Measurements from ENCODE around the gene PARP4. TPM values are rescaled to one million over a fixed set of nuclear protein-coding genes. Genes with fewer than 3 reads are reported as not detected.
"Not testable (repeated sequence)": the region's sequence is repeated elsewhere in the genome, so short reads cannot be mapped to it uniquely, and the experiment has no call there.

The PARP4 gene
- total and polyA plus RNA-seq, 2 donors: 24.7 to 29.0 TPM

DNA sequence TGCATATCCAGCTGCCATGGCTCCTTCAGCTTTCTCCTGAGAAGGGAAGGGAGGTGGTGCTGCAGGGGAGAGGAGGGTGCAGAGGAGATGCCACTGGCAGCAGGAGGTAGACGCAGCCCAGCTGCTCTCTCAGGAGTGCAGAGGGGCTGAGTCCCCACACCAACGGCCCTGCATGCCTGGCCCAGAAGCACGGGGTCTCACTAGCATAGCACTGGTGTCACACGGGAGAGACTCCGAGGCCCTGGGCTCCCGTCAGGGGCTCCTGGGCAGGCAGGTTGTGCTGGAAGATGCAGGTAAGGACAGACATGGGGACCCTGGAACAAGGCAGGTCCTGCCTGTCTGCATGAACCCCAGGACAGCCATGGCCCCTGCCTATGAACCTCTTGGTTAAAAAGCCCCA, 123.1 kb downstream of the PARP4 start:
- no peaks in the 10 kb centered on the region for H3K27me3 ChIP-seq (ENCODE audit: control insufficient read depth in 2 of 2, insufficient read depth in 1 of 2, low read length in 1 of 2)
- no peaks in the 10 kb centered on the region for H3K4me1 ChIP-seq (ENCODE audit: control insufficient read depth in 2 of 2, insufficient read depth in 2 of 2, low read length in 2 of 2)
- DNase-seq (ENCODE audit: low read depth in 6 of 9, low spot score in 9 of 9): no peak
- no peaks in the 10 kb centered on the region for H3K9me3 ChIP-seq (ENCODE audit: control insufficient read depth in 2 of 2, insufficient read depth in 1 of 2, low read length in 1 of 2)
- H3K4me3 ChIP-seq (ENCODE audit: low read length in 2 of 2): no peak overlapping the region
- WGBS: 92% methylated on average over 6 of the region's 6 CpGs
- no peaks in the 10 kb centered on the region for H3K36me3 ChIP-seq (ENCODE audit: control insufficient read depth in 2 of 2, insufficient read depth in 2 of 2, low read length in 1 of 2)
- H3K27ac ChIP-seq (ENCODE audit: low read depth in 1 of 2, low read length in 1 of 2): no peak overlapping the region

DNA sequence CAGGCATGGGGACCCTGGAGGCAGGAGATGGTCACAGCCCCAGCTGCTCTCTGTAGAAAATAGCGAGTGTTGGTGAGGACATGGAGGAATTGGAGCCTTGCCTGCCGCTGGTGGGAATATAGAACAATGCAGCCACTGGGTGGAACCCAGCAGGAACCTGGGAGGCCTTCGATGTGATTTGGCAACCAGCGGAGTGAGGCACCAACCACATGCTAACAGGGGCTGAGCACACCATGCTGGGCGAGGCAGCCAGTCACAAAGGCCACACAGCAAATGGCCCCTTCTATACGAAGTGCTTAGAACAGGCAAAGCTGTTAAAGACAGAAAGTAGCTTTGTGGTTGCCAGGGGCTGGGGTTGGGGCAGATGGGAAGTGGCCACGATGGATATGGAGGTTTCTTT, 123.8 kb downstream of the PARP4 start:
- H3K9me3 ChIP-seq (ENCODE audit: control insufficient read depth in 2 of 2, insufficient read depth in 1 of 2, low read length in 1 of 2); H3K27me3 ChIP-seq (ENCODE audit: control insufficient read depth in 2 of 2, insufficient read depth in 1 of 2, low read length in 1 of 2); H3K36me3 ChIP-seq (ENCODE audit: control insufficient read depth in 2 of 2, insufficient read depth in 2 of 2, low read length in 1 of 2); H3K4me3 ChIP-seq (ENCODE audit: low read length in 2 of 2); H3K27ac ChIP-seq (ENCODE audit: low read depth in 1 of 2, low read length in 1 of 2); DNase-seq (ENCODE audit: low read depth in 6 of 9, low spot score in 9 of 9); H3K4me1 ChIP-seq (ENCODE audit: control insufficient read depth in 2 of 2, insufficient read depth in 2 of 2, low read length in 2 of 2): not testable (repeated sequence)
- WGBS: 83% methylated on average over 7 of the region's 7 CpGs

DNA sequence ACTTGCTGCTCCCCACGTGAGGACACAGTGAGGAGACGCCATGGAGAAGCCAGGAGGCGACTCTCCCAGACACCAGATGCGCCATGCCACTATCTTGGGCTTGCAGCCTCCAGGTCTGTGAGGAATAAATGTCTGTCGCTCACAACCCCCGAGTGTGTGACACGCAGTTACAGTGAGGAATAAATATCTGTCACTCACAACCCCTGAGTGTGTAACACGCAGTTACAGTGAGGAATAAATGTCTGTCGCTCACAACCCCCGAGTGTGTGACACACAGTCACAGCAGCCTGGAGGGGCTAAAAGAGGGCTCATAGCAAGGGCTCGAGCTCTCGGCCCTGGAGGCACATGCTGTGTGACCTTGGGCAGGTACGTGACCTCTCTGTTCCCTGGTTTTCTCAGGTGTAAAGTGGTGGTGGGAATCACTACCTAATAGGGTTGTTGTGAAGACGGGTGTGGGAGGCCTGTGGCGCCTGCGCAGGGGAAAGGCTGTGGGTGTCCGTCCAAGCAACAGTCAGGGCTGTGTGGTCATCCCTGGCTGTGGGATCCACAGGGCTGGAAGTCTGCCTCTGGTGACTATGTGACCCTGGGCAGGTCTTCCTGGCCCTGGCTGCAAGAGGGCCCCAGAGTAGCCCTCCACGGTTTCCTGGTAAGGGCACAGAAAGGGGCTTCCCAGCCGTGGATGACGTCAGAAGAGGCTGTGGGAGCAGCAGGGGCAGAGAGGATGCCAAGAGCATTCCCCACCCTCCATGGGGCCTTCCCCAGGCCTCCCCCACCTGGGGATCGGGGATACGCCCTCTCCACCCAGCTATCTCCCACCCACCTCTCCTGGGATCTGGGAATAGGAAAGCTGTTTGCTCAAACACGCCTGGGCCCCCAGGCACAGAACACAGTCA, 125.5 kb downstream of the PARP4 start:
- H3K4me3 ChIP-seq (ENCODE audit: low read length in 2 of 2): no peak overlapping the region
- H3K4me1 ChIP-seq (ENCODE audit: control insufficient read depth in 2 of 2, insufficient read depth in 2 of 2, low read length in 2 of 2): no peaks in the 10 kb centered on the region
- no peaks in the 10 kb centered on the region for H3K27me3 ChIP-seq (ENCODE audit: control insufficient read depth in 2 of 2, insufficient read depth in 1 of 2, low read length in 1 of 2)
- 88% methylated on average over 23 of the region's 23 CpGs for WGBS
- no peaks in the 10 kb centered on the region for H3K9me3 ChIP-seq (ENCODE audit: control insufficient read depth in 2 of 2, insufficient read depth in 1 of 2, low read length in 1 of 2)
- DNase-seq (ENCODE audit: low read depth in 6 of 9, low spot score in 9 of 9): no peak
- H3K36me3 ChIP-seq (ENCODE audit: control insufficient read depth in 2 of 2, insufficient read depth in 2 of 2, low read length in 1 of 2): no peaks in the 10 kb centered on the region
- H3K27ac ChIP-seq (ENCODE audit: low read depth in 1 of 2, low read length in 1 of 2): no peak overlapping the region

GRCh38 chr13:24385902-24386301, 126.7 kb downstream of the PARP4 start:
- WGBS: 97% methylated on average over 10 of the region's 10 CpGs
- DNase-seq (ENCODE audit: low read depth in 6 of 9, low spot score in 9 of 9): no peak

GRCh38 chr13:24384946-24385345, 127.6 kb downstream of the PARP4 start:
- not testable (repeated sequence) for H3K9me3 ChIP-seq (ENCODE audit: control insufficient read depth in 2 of 2, insufficient read depth in 1 of 2, low read length in 1 of 2); H3K4me1 ChIP-seq (ENCODE audit: control insufficient read depth in 2 of 2, insufficient read depth in 2 of 2, low read length in 2 of 2); H3K27me3 ChIP-seq (ENCODE audit: control insufficient read depth in 2 of 2, insufficient read depth in 1 of 2, low read length in 1 of 2); DNase-seq (ENCODE audit: low read depth in 6 of 9, low spot score in 9 of 9); H3K36me3 ChIP-seq (ENCODE audit: control insufficient read depth in 2 of 2, insufficient read depth in 2 of 2, low read length in 1 of 2); H3K4me3 ChIP-seq (ENCODE audit: low read length in 2 of 2); H3K27ac ChIP-seq (ENCODE audit: low read depth in 1 of 2, low read length in 1 of 2)
- WGBS: 96% methylated on average over 15 of the region's 15 CpGs

More at GRCh38 chr13:24385902-24386301, 126.7 kb downstream of the PARP4 start:
- Histone ChIP-seq H3K9me3 (ENCODE audit: control insufficient read depth in 2 of 2, insufficient read depth in 1 of 2, low read length in 1 of 2) (no peaks in the 10 kb centered on the region), H3K4me1 (ENCODE audit: control insufficient read depth in 2 of 2, insufficient read depth in 2 of 2, low read length in 2 of 2) (no peaks in the 10 kb centered on the region), H3K27me3 (ENCODE audit: control insufficient read depth in 2 of 2, insufficient read depth in 1 of 2, low read length in 1 of 2) (no peaks in the 10 kb centered on the region), H3K4me3 (ENCODE audit: low read length in 2 of 2) (no peak overlapping the region), H3K36me3 (ENCODE audit: control insufficient read depth in 2 of 2, insufficient read depth in 2 of 2, low read length in 1 of 2) (no peaks in the 10 kb centered on the region), H3K27ac (ENCODE audit: low read depth in 1 of 2, low read length in 1 of 2) (no peak overlapping the region)

DNA sequence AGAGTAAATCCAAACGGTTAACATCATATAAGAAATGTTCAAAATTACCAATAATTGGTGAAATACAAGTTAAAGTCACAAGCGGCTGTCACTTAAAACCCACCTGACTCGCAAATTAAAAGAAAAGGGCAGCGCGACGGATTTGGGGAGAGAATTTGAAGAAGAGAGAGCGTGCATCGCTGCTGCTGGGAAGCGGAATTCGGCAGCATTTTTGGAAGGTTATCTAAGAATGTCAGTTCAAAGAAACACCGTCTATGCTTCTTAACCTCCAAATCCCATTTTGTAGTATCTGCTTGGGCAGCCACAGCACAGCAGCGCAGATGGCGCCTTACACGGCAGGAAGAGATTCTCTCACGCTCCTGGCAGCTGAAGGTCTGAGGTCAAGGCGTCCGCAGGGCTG, 128.5 kb downstream of the PARP4 start:
- not testable (repeated sequence) for H3K36me3 ChIP-seq (ENCODE audit: control insufficient read depth in 2 of 2, insufficient read depth in 2 of 2, low read length in 1 of 2); H3K27me3 ChIP-seq (ENCODE audit: control insufficient read depth in 2 of 2, insufficient read depth in 1 of 2, low read length in 1 of 2); H3K4me1 ChIP-seq (ENCODE audit: control insufficient read depth in 2 of 2, insufficient read depth in 2 of 2, low read length in 2 of 2); H3K27ac ChIP-seq (ENCODE audit: low read depth in 1 of 2, low read length in 1 of 2); DNase-seq (ENCODE audit: low read depth in 6 of 9, low spot score in 9 of 9); H3K9me3 ChIP-seq (ENCODE audit: control insufficient read depth in 2 of 2, insufficient read depth in 1 of 2, low read length in 1 of 2); H3K4me3 ChIP-seq (ENCODE audit: low read length in 2 of 2)
- WGBS: 97% methylated on average over 17 of the region's 17 CpGs

- Histone ChIP-seq H3K9me3 (ENCODE audit: control insufficient read depth in 2 of 2, insufficient read depth in 1 of 2, low read length in 1 of 2) (no peaks in the 10 kb centered on the region), H3K4me3 (ENCODE audit: low read length in 2 of 2) (no peak overlapping the region), H3K27ac (ENCODE audit: low read depth in 1 of 2, low read length in 1 of 2) (no peak overlapping the region), H3K4me1 (ENCODE audit: control insufficient read depth in 2 of 2, insufficient read depth in 2 of 2, low read length in 2 of 2) (no peaks in the 10 kb centered on the region), H3K36me3 (ENCODE audit: control insufficient read depth in 2 of 2, insufficient read depth in 2 of 2, low read length in 1 of 2) (no peaks in the 10 kb centered on the region), H3K27me3 (ENCODE audit: control insufficient read depth in 2 of 2, insufficient read depth in 1 of 2, low read length in 1 of 2) (no peaks in the 10 kb centered on the region)
- WGBS: 96% methylated on average over 14 of the region's 14 CpGs
- no peak for DNase-seq (ENCODE audit: low read depth in 6 of 9, low spot score in 9 of 9)
Measured at GRCh38 chr13:24381541-24382265, 130.9 kb downstream of the PARP4 start.

DNA sequence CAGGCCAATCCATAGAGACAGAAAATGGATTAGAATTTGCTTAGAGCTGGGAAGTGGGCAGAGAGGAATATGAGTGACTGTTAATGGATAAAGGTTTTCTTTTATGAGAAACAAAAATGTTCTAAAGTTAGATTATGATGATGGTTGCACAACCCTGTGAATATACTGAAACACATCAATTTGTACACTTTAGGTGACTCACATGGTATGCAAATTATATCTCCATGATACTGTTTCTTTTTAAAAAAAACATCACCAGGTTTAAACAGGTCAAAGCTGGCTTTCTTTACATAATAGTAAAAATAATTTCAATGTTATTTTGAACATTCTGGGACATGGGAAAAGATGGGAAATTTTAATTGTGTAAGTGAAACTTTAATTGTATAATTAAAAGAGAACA, 131.7 kb downstream of the PARP4 start:
- H3K4me3 ChIP-seq (ENCODE audit: low read length in 2 of 2); H3K36me3 ChIP-seq (ENCODE audit: control insufficient read depth in 2 of 2, insufficient read depth in 2 of 2, low read length in 1 of 2); H3K27me3 ChIP-seq (ENCODE audit: control insufficient read depth in 2 of 2, insufficient read depth in 1 of 2, low read length in 1 of 2); H3K4me1 ChIP-seq (ENCODE audit: control insufficient read depth in 2 of 2, insufficient read depth in 2 of 2, low read length in 2 of 2); H3K9me3 ChIP-seq (ENCODE audit: control insufficient read depth in 2 of 2, insufficient read depth in 1 of 2, low read length in 1 of 2); H3K27ac ChIP-seq (ENCODE audit: low read depth in 1 of 2, low read length in 1 of 2); DNase-seq (ENCODE audit: low read depth in 6 of 9, low spot score in 9 of 9): not testable (repeated sequence)

DNA sequence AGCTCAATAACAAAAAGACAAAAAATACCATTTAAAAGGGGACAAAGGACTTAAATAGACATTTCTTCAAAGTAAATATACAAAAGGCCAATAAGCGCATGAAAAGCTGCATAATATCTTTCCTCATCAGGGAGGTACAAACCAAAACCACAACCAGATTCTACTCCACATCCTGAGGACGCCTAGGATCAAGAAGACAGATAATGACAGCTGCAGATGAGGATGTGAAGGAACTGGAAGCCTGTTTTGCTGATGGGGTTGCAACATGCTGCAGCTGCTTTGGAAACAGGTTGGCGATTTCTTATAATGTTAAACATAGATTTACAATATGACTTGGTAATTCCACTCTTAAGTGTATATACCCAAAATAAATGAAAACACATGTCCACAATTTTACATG, 132.4 kb downstream of the PARP4 start:
- 9% methylated on average over 3 of the region's 3 CpGs for WGBS
- peak in 6 of 9 donors; percentile 2 to 61 (median 10) for DNase-seq (ENCODE audit: low read depth in 6 of 9, low spot score in 9 of 9)
- H3K27ac ChIP-seq (ENCODE audit: low read depth in 1 of 2, low read length in 1 of 2); H3K36me3 ChIP-seq (ENCODE audit: control insufficient read depth in 2 of 2, insufficient read depth in 2 of 2, low read length in 1 of 2); H3K4me3 ChIP-seq (ENCODE audit: low read length in 2 of 2); H3K4me1 ChIP-seq (ENCODE audit: control insufficient read depth in 2 of 2, insufficient read depth in 2 of 2, low read length in 2 of 2); H3K27me3 ChIP-seq (ENCODE audit: control insufficient read depth in 2 of 2, insufficient read depth in 1 of 2, low read length in 1 of 2); H3K9me3 ChIP-seq (ENCODE audit: control insufficient read depth in 2 of 2, insufficient read depth in 1 of 2, low read length in 1 of 2): not testable (repeated sequence)
